HG02763 (cell line): ENCODE data around the gene VMP1.
"Not testable (repeated sequence)": the region's sequence is repeated elsewhere in the genome, so short reads cannot be mapped to it uniquely, and the experiment has no call there.

Experiments
- ATAC-seq: cut with Tn5 transposase; IDR thresholded peaks from one replicate; pipeline ENCODE4 v1.9.1; 2021; ENCODE audit warnings: mild to moderate bottlenecking, moderate library complexity; ENCODE audit not compliant: unreplicated experiment

The VMP1 gene

DNA sequence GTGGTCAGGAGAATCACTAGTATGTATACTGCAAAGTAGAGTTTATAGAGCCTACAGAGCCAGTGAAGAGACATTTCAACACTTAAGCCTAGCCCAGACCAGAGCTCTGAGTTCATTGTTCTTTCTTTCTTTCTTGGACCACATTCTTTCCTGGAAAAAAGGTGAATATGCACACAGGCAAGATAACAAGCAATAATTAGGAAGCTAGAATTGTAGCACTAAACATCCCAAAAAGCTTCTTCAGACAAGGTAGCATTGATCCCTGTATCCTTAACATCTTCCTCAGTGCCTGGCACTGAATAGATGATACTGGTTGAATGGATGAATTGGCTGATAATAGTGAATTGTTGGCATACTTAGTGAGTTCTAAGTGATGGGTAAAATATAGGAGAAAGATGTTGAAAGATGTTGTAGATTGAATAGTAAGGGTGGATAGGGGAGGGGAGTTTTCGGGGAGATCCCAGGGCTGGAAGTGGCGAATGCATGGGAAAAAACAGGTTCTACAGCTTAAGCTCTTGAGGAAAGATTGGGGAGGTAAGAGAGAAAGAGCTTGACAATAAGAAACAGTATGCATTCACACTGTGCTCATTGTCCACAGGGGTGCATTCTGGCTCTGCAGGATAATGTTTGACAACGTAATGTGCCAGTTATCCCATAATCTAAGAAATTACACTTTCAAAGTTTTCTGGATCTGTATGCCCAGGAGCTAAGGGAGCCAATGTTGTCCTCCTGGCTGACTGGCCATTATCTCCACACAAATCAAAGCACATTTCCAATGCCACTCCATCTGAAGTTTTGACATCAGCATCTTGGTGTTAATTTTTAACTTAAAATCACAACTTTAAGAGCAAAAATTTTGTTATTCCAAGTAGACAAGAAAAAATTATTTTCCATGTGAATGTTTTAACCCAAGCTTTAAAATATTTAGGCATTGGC is 149.7 kb downstream of the VMP1 start:
- ATAC-seq, result no peak

DNA sequence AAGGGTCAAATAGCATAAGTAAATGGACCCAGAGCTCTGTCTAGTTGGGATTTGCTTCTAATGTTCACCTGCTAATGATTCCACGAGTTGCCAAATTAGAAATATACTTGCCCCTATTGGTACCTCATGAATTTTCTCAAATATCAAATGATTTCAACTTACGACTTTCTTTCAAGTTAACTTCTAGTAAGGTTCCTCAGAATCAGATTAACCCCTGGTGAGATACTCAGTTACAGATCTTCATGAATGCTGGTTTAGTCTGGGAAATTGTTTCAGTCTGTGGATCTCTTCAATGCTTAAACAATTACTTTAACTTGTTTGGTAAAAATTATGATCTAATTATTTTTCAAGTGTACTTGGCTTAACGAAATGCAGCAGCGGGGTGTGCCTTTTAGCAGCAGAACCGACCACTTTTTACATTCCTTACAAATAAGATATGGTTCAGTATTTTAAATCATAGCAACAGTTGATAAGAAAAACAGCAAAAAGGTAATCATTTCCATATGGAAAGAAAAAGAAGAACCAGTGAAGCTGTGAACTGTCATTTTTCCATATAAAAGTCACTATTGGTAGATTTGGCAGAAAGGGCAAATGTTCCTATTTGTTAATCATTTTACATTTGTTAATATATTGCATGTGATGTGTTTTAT is 150.8 kb downstream of the VMP1 start:
- ATAC-seq, result no peak

DNA sequence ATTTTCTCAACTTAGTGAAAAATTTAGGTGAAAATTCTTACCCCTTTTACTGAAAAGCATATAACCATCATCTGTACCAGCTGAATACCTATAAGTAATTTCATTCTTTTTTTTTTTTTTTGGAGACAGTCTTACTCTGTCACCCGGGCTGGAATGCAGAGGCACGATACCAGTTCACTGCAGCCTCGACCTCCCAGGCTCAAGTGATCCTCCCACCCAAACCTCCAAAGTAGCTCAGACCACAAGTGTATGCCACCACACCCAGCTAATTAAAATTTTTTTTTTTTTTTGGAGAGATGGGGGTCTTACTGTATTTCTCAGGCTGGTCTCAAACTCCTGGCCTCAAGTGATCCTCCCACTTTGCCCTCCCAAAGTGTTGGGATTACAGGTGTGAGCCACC is 151.5 kb downstream of the VMP1 start:
- ATAC-seq, result no peak

DNA sequence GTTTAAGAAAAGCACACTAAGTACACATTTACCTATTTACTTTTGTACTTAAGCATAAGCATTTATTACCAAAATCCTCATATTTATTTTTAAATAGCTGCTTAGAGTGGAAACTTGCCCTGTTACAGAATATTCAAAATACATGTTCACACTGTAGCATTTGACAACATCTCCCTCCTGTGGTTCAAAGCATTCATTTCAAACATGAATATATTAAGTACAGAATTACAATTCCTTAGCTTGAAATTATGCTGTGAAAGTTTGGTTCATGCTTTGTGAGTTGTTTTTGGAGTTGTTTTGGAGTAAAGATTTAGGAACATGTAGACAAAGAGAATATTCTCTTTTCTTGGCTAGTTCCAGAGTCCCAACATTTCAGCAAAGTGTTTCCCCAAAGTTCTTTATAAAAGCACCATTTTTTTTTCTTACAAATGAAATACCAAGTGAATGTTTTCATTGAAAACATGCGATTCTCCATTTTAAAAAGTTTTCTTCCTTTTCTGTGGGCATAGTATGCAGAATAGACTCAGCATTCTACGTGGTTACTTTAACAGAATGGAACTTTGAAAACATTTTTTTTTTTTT is 152.1 kb downstream of the VMP1 start:
- ATAC-seq, result no peak

DNA sequence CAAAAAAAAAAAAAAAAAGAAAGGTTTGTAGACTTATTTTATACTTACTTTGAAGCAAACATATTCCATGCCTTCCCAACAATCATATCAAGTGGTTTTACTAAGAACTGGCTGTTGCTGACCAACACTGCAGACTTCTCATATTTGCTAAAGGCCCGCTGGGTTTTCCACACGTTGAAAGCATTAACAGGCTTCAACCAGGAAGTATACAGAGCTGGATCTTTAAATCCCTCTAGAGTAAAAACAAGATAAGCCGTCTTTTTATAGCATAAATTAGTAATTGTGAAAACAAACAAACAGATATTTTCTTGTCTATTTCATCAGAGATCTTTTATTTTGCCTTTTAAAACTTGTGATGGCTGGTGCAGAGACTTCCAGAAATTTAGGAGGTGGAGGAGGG is 156.2 kb downstream of the VMP1 start:
- no peak for ATAC-seq

DNA sequence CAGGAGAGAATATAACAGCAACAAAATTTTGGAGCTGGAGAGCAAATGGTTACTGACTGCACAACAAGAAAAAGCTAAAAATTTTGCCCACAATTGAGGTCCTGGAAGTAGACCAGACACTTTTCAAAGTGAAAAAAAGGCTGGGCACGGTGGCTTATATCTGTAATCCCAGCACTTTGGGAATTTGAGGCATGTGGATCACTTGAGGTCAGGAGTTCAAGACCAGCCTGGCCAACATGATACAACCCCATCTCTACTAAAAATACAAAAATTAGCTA is 162.4 kb downstream of the VMP1 start:
- ATAC-seq, result no peak

DNA sequence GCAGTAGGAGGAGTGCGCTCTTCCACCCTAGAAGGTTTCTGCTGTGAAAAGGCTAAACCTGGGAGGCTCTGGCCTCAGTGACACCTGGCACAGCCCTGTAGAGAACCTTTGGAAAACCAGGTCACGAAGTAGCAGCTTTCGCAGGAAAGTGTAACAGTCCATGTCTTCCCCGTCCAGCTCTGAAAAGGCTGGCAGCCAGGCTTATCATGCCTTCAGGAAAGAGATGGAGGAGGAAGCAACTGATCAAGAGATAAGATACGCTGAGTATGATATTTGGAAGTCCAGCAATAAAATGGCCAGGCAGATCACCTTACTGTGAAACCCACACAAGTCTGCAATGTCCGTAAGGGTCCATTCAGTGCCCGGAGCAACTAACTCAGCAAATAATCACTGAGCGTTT is 163.0 kb downstream of the VMP1 start:
- no peak for ATAC-seq

DNA sequence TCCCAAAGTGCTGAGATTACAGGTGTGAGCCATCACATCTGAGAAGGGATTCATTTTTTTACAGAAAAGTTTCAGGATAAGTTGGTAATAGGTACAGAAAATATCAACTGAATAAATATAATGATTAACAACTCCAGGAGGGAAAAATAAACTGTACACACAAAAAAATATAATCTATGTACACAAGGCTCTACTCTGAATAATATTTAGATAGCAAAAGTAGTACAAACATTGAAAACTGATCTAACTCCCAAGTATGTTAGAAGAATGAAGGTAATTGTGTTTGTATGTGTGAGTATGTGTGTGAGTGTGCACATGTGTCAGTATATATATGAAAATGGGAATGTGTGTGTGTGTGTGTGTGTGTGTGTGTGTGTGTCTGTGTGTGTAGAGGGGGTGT is 164.9 kb downstream of the VMP1 start:
- no peak for ATAC-seq

DNA sequence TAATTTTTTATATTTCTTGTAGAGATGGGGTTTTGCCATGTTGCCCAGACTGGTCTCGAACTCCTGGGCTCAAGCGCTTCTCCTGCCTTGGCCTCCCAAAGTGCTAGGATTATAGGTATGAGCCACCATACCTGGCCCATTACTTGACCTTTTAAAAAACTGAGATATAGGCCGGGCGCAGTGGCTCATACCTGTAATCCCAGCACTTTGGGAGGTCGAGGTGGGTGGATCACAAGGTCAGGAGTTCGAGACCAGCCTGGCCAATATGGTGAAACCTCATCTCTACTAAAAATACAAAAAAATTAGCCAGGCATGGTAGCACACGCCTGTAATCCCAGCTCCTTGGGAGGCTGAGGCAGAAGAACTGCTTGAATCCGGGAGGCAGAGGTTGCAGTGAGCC is 166.0 kb downstream of the VMP1 start:
- ATAC-seq, result not testable (repeated sequence)

DNA sequence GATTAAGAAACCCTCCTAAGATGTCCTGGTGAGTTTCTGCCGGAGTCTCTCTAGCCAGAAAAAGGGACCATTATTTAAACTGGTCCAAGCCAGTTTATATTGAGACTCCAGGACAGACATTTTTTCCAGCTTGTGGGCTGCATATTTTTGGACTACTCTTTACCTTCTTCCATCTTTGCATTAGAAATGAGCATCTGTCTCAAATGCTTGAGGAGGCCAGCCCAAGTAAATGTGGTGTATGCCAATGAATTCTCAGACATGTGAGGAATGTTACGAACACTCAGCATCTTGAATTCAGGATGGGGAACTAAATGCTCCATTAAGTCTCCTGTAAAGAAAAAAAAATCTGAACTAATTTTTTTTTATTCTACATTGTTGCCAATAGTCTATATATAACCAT is 166.9 kb downstream of the VMP1 start:
- ATAC-seq, result no peak

DNA sequence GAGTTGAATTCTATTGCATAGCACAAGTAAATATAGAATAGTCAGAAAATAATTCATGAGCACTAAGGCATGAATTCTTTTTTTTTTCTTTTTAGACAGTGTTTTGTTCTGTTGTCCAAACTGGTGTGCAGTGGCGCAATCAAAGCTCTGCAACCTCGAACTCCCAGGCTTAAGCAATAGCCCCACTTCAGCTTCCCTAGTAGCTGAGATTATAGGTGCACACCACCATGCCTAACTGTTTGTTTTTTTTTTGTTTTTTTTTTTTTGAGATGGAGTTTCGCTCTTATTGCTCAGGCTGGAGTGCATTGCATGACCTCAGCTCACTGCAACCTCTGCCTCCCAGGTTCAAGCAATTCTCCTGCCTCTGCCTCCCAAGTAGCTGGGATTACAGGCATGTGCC is 168.7 kb downstream of the VMP1 start:
- ATAC-seq, result no peak

DNA sequence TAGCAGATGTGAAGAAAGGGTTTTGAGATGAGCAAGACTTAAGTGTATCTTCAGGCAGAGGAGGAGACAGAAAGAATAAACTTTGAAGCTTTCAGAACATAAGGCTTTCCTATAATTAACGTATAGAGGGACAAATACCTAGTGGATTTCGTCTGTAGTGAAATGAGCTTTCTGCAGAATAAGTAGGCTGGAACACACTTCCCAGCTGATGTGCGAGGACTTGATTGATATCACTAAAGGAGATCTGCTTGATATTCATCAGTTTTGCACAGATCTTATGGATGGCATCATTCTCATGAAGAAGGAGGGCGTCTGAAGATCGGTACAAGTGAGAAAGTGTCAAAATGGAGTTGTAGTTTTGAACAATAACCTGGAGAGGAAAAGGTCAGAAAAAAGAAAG is 170.5 kb downstream of the VMP1 start:
- no peak for ATAC-seq

DNA sequence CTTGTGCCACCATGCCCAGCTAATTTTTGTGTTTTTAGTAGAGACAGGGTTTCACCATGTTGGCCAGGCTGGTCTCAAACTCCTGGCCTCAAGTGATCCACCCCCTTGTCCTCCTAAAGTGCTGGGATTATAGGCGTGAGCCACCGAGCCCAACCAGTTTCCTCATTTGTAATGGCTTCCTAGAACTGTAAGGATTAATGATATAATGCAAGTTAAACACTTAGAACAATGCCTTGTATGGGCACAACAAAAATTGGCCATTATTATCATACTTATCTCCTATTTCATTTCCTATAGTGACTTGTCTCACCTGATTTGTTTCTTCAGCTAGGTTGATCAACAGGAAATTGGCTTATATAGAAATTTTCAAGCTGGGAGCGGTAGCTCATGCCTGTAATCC is 171.2 kb downstream of the VMP1 start:
- ATAC-seq, result no peak

DNA sequence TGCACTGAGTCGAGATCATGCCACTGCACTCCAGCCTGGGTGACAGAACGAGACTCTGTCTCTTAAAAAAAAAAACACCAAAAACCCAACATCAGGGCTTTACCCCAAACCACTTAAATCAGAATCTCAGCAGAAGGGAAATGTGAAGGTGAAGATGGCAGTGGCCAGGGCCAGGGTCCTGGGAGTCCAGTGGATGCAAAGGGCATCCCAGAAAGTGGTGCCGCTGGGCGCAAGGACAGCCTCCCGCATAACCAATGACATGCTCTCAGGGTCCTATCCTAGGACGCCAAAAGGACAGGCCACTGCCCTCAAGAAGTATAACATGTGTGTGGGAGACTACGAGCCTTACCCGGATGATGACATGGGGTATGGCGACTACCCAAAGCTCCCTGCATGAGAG is 177.4 kb downstream of the VMP1 start:
- ATAC-seq, result no peak

DNA sequence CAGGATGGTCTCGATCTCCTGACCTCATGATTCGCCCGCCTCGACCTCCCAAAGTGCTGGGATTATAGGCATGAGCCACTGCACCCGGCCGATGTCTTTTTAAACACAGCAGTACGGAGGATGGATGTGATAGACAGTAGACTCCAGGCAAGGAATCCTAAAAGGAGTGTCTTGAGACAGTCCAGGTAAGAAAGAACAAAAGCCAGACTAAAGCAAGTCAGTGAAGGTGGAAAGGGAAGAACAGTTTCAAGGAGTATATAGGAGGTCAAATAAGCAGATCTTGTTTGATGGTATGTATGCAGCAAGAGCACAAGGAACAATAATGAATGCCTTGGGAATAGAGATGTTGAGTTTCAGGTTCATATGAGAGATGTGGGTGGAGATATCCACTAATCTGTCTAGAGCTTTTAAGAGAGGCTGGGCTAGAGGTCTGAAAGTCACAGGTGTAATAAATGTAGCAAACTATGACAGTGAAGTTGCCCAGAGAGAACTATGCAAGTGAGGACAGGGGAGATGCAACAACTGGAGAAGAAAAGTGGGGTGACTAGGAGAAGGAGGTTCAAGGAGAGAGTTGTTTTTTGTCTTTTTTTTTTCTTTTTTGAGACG is 180.8 kb downstream of the VMP1 start:
- no peak for ATAC-seq

DNA sequence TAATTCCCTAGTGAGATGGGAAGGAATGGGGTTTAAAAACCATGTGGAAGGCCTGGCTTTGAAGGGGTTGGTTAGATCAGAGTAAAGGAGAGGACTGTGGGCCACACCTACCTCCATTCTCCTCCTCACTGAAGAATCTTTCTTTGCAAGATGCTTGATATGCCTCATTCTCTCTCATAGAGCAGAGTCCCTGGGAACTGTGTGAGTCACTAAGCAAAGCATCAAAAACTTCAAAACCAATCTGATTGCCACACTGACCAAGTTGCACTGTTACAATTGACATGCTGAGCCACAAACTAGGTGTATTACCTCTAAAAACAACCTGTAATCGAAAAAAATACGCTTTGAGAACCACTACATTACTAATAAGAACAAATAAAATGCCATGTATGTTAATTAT is 183.3 kb downstream of the VMP1 start:
- no peak for ATAC-seq
